IMR-90 (cell line): ENCODE data around the gene PRR9. TPM values are rescaled to one million over a fixed set of nuclear protein-coding genes. Genes with fewer than 3 reads are reported as not detected.

ENCODE experiments used
- ATAC-seq: fragments of 200-7000 bp; cut with Tn5 transposase; 2 replicates; pipeline ENCODE4 v1.9.1; 2020; ENCODE audit warnings: low read depth, mild to moderate bottlenecking, moderate library complexity
- BruUV-seq: library from RNA; stranded (reverse); fragments of 400-500 nt; replicated peaks from 2 replicates; lab custom pipeline; 2021; lab: Mats Ljungman, UMichigan
- CTCF ChIA-PET: fragments of 300-600 bp; formaldehyde crosslinking; extraction: SDS; loops from one replicate; lab custom pipeline; 2021; ENCODE audit warnings: antibody characterized with exemption; lab: Yijun Ruan, JAX
- POLR2A ChIA-PET: fragments of 300-600 bp; sonication (Branson Sonifier 250); formaldehyde crosslinking; loops from one replicate; lab custom pipeline; 2022; ENCODE audit warnings: antibody characterized with exemption; ENCODE audit not compliant: unreplicated experiment; lab: Charles Lee
- DNase-seq: peaks from one replicate; pipeline ENCODE4 v3.0.0; 2013
- H2AFZ ChIP-seq: replicated peaks from 2 replicates; pipeline ENCODE3; 2013; ENCODE audit warnings: low read length, mild to moderate bottlenecking; ENCODE audit not compliant: poor library complexity
- H2AK5ac ChIP-seq: 2 replicates; pipeline ENCODE4 v1.6.1; 2013; ENCODE audit warnings: low read depth, low read length, inconsistent platforms
- H2AK9ac ChIP-seq: replicated peaks from 2 replicates; pipeline ENCODE3; 2013; ENCODE audit warnings: mild to moderate bottlenecking, low read depth, low read length, moderate library complexity; ENCODE audit not compliant: poor library complexity
- H2BK120ac ChIP-seq: 2 replicates; pipeline ENCODE4 v1.6.1; 2013; ENCODE audit warnings: low read depth, low read length, inconsistent platforms
- H2BK15ac ChIP-seq: 3 replicates; pipeline ENCODE4 v1.6.1; 2013; ENCODE audit warnings: low read depth, low read length, inconsistent platforms
- H2BK20ac ChIP-seq: 2 replicates; pipeline ENCODE4 v1.6.1; 2013; ENCODE audit warnings: low read depth, mild to moderate bottlenecking, inconsistent platforms, low read length, moderate library complexity
- H2BK5ac ChIP-seq: 2 replicates; pipeline ENCODE4 v1.6.1; 2013; ENCODE audit warnings: mild to moderate bottlenecking, low read depth, low read length, inconsistent platforms; ENCODE audit not compliant: poor library complexity, severe bottlenecking
- H3K14ac ChIP-seq: replicated peaks from 2 replicates; pipeline ENCODE4 v1.6.1; 2013; ENCODE audit warnings: low read depth, low read length, inconsistent platforms
- H3K18ac ChIP-seq: 2 replicates; pipeline ENCODE4 v1.6.1; 2013; ENCODE audit warnings: low read depth, low read length, control low read depth
- H3K23ac ChIP-seq: 2 replicates; pipeline ENCODE4 v1.6.1; 2013; ENCODE audit warnings: low read depth, low read length, inconsistent platforms
- H3K27ac ChIP-seq: 2 replicates; pipeline ENCODE4 v1.5.1; 2013; ENCODE audit warnings: mild to moderate bottlenecking, control low read depth, low read length; ENCODE audit not compliant: insufficient read depth
- H3K27me3 ChIP-seq: 2 replicates; pipeline ENCODE4 v1.6.1; 2013; ENCODE audit warnings: low read length; ENCODE audit not compliant: control insufficient read depth, insufficient read depth
- H3K36me3 ChIP-seq: 2 replicates; pipeline ENCODE4 v1.6.1; 2013; ENCODE audit warnings: low read length, mixed read lengths; ENCODE audit not compliant: control insufficient read depth, insufficient read depth
- H3K4ac ChIP-seq: 2 replicates; pipeline ENCODE4 v1.6.1; 2013; ENCODE audit warnings: low read depth, low read length, inconsistent platforms
- H3K4me1 ChIP-seq: 2 replicates; pipeline ENCODE4 v1.6.1; 2013; ENCODE audit warnings: low read length, mixed read lengths; ENCODE audit not compliant: control insufficient read depth, insufficient read depth
- H3K4me2 ChIP-seq: 2 replicates; pipeline ENCODE4 v1.6.1; 2013; ENCODE audit warnings: low read depth, mild to moderate bottlenecking, control low read depth, low read length, moderate library complexity
- H3K4me3 ChIP-seq: 2 replicates; pipeline ENCODE4 v1.5.1; 2013; ENCODE audit warnings: low read depth, mild to moderate bottlenecking, control low read depth, low read length, moderate library complexity; ENCODE audit not compliant: insufficient read depth
- H3K56ac ChIP-seq: 2 replicates; pipeline ENCODE4 v1.6.1; 2013; ENCODE audit warnings: low read length, inconsistent platforms; ENCODE audit not compliant: insufficient read depth; ENCODE audit errors: extremely low read depth
- H3K79me1 ChIP-seq, 2 experiments: 2 replicates each; pipeline ENCODE4 v1.6.1; 2013; ENCODE audit warnings: low read length in 2 of 2, inconsistent platforms in 1 of 2, low read depth in 1 of 2
- H3K9ac ChIP-seq: 2 replicates; pipeline ENCODE4 v1.6.1; 2013; ENCODE audit warnings: low read depth, low read length, control low read depth
- H3K9me1 ChIP-seq: 2 replicates; pipeline ENCODE4 v1.6.1; 2013; ENCODE audit warnings: low read length, inconsistent platforms; ENCODE audit not compliant: insufficient read depth
- H3K9me3 ChIP-seq: 2 replicates; pipeline ENCODE4 v1.6.1; 2013; ENCODE audit warnings: low read length; ENCODE audit not compliant: control insufficient read depth, insufficient read depth
- H4K20me1 ChIP-seq: 2 replicates; pipeline ENCODE4 v1.6.1; 2013; ENCODE audit warnings: low read length, inconsistent platforms; ENCODE audit not compliant: insufficient read depth
- H4K5ac ChIP-seq: 2 replicates; pipeline ENCODE4 v1.6.1; 2013; ENCODE audit warnings: mild to moderate bottlenecking, low read depth, low read length, control low read depth
- H4K8ac ChIP-seq, 2 experiments: 2 replicates each; pipeline ENCODE4 v1.6.1; 2013; ENCODE audit warnings: low read depth in 2 of 2, low read length in 2 of 2, control low read depth in 1 of 2, inconsistent platforms in 1 of 2
- H4K91ac ChIP-seq: 2 replicates; pipeline ENCODE4 v1.6.1; 2013; ENCODE audit warnings: low read depth, low read length, inconsistent platforms; ENCODE audit not compliant: insufficient read depth
- BHLHE40 ChIP-seq: fragments of 150-350 bp; IDR thresholded peaks from 2 replicates; pipeline ENCODE4 v1.6.1; 2016; ENCODE audit warnings: mild to moderate bottlenecking, low read depth, low read length
- CEBPB ChIP-seq: IDR thresholded peaks from 2 replicates; pipeline ENCODE4 v1.6.1; 2012; ENCODE audit warnings: low read depth, low read length, improper control_type of control experiment
- CHD1 ChIP-seq: IDR thresholded peaks from 2 replicates; pipeline ENCODE4 v1.6.1; 2012; ENCODE audit warnings: low read depth, low read length, improper control_type of control experiment
- CTCF ChIP-seq: conservative IDR thresholded peaks from 2 replicates; pipeline ENCODE4 v1.5.1; 2012; ENCODE audit warnings: mild to moderate bottlenecking, low read depth, low read length, improper control_type of control experiment
- FOS ChIP-seq: fragments of 150-350 bp; IDR thresholded peaks from 2 replicates; pipeline ENCODE4 v1.6.1; 2016; ENCODE audit warnings: low read depth, low read length
- MAFK ChIP-seq: IDR thresholded peaks from 2 replicates; pipeline ENCODE4 v1.6.1; 2012; ENCODE audit warnings: low read depth, low read length, improper control_type of control experiment
- MAZ ChIP-seq: IDR thresholded peaks from 2 replicates; pipeline ENCODE4 v1.6.1; 2012; ENCODE audit warnings: low read depth, mild to moderate bottlenecking, low read length, improper control_type of control experiment, moderate library complexity, borderline replicate concordance
- MXI1 ChIP-seq: IDR thresholded peaks from 2 replicates; pipeline ENCODE4 v1.6.1; 2012; ENCODE audit warnings: low read depth, mild to moderate bottlenecking, low read length, moderate library complexity, borderline replicate concordance
- NFE2L2 ChIP-seq: fragments of 150-350 bp; IDR thresholded peaks from 2 replicates; pipeline ENCODE4 v1.6.1; 2016; ENCODE audit warnings: low read depth, mild to moderate bottlenecking, low read length
- POLR2A ChIP-seq: IDR thresholded peaks from 2 replicates; pipeline ENCODE4 v1.6.1; 2012; ENCODE audit warnings: mild to moderate bottlenecking, low read depth, low read length
- RAD21 ChIP-seq: IDR thresholded peaks from 2 replicates; pipeline ENCODE4 v1.6.1; 2012; ENCODE audit warnings: low read length, improper control_type of control experiment
- RCOR1 ChIP-seq: IDR thresholded peaks from 2 replicates; pipeline ENCODE4 v1.6.1; 2012; ENCODE audit warnings: mild to moderate bottlenecking, low read length, improper control_type of control experiment; ENCODE audit not compliant: insufficient replicate concordance
- RFX5 ChIP-seq: IDR thresholded peaks from 2 replicates; pipeline ENCODE4 v1.8.0; 2012; ENCODE audit warnings: low read depth, mild to moderate bottlenecking, low read length, moderate library complexity
- SMC3 ChIP-seq: fragments of 150-350 bp; IDR thresholded peaks from 2 replicates; pipeline ENCODE4 v1.6.1; 2016; ENCODE audit warnings: low read depth, mild to moderate bottlenecking, antibody characterized with exemption, low read length, moderate library complexity
- USF2 ChIP-seq: fragments of 150-350 bp; IDR thresholded peaks from 2 replicates; pipeline ENCODE4 v1.6.1; 2017; ENCODE audit warnings: mild to moderate bottlenecking, antibody characterized with exemption, low read length, low read depth
- WGBS, 2 experiments: methylation state at CpG; one replicate each; pipeline versions ENCODE4 v1.1.5 to v1.1.7; 2013; ENCODE audit warnings: missing lambda C conversion rate in 2 of 2; ENCODE audit not compliant: insufficient read length in 1 of 2; ENCODE audit errors: extremely low coverage in 2 of 2; 5-methylcytosine and 5-hydroxymethylcytosine counted together
- dilution Hi-C: fragments of 300-500 bp; cut with HindIII; formaldehyde crosslinking; loops from one replicate; pipeline ENCODE4 v1.14.3; 2018; ENCODE audit warnings: low sequenced_read_pairs; ENCODE audit not compliant: unreplicated experiment
- in situ Hi-C: fragments of 300-500 bp; cut with MboI; formaldehyde crosslinking; loops from 3 replicates; pipeline ENCODE4 v1.14.3; 2019; ENCODE audit warnings: low sequenced_read_pairs, inconsistent platforms, mixed read lengths
- intact Hi-C: fragments of 100-400 bp; cut with micrococcal nuclease; formaldehyde crosslinking; loops from 2 replicates; pipeline ENCODE4 v1.10.0; 2022
- polyA plus RNA-seq, 3 experiments: library from polyadenylated mRNA; depleted of rRNA; stranded (reverse); fragments of >200 nt; gene quantifications; 2 replicates each; pipeline ENCODE4 v1.2.3, GENCODE V29; 2012; ENCODE audit warnings: low replicate concordance in 1 of 3
- total RNA-seq: library from RNA; depleted of rRNA; stranded (reverse); fragments of >200 nt; gene quantifications from 2 replicates; pipeline ENCODE4 v1.2.3, GENCODE V29; 2012
- TF ChIP-seq, protein P1 (sequence below): fragments of 150-350 bp; IDR thresholded peaks from 2 replicates; pipeline ENCODE4 v1.6.1; 2016; ENCODE audit warnings: low read depth, mild to moderate bottlenecking, low read length, moderate library complexity, borderline replicate concordance

The PRR9 gene
- total and polyA plus RNA-seq, 2 of the 4 experiments (the other 2 are of a cell fraction) = not detected

- no peak overlapping the region for H2BK5ac ChIP-seq
- H2BK20ac ChIP-seq = no peak overlapping the region
- no peak overlapping the region for H2AK5ac ChIP-seq
- H3K56ac ChIP-seq = no peak overlapping the region
- no peaks in the 10 kb centered on the region for H3K36me3 ChIP-seq
- H3K79me1 ChIP-seq = no peaks in the 10 kb centered on the region
- peaks cover 27% of the 10 kb centered on the region for H3K27me3 ChIP-seq
- no peak overlapping the region for H4K8ac ChIP-seq
- no peaks in the 10 kb centered on the region for H3K9me3 ChIP-seq
- H4K91ac ChIP-seq = no peak overlapping the region
- H3K27ac ChIP-seq = no peak overlapping the region
- intact Hi-C loops = no loop called here
- peak overlapping the region; percentile 20; the same call in 1 of the 2 replicates for H3K4me2 ChIP-seq
- POLR2A ChIA-PET = no interaction called here
- no peak overlapping the region for H3K4me3 ChIP-seq
- H2AFZ ChIP-seq = no peak overlapping the region
- ATAC-seq (no peak), DNase-seq (no peak)
- in situ Hi-C loops = no loop called here
- H3K4ac ChIP-seq = no peak overlapping the region
- CTCF ChIA-PET = no interaction called here
- WGBS, 2 experiments = 40% methylated on average over 1 of the region's 6 CpGs; no CpG with 5 or more reads in 1 of the 2 experiments
- no peak overlapping the region for H4K5ac ChIP-seq
- H2BK120ac ChIP-seq = no peak overlapping the region
- no peaks in the 10 kb centered on the region for H4K20me1 ChIP-seq
- dilution Hi-C loops = no loop called here
- H3K9me1 ChIP-seq = no peaks in the 10 kb centered on the region
- H3K4me1 ChIP-seq = no peaks in the 10 kb centered on the region
- no peak overlapping the region for H3K23ac ChIP-seq
- H3K18ac ChIP-seq = no peak overlapping the region
- no peak for TF ChIP-seq FOS
- no peak for TF ChIP-seq NFE2L2
- TF ChIP-seq POLR2A = no peak
- no peak for TF ChIP-seq CTCF
- no peak for TF ChIP-seq RCOR1
- no peak for TF ChIP-seq USF2
- TF ChIP-seq SMC3 = no peak
- no peak for TF ChIP-seq CEBPB
- no peak for TF ChIP-seq MAFK
- no peak for TF ChIP-seq MAZ
- TF ChIP-seq RFX5 = no peak
- TF ChIP-seq, protein P1, sequence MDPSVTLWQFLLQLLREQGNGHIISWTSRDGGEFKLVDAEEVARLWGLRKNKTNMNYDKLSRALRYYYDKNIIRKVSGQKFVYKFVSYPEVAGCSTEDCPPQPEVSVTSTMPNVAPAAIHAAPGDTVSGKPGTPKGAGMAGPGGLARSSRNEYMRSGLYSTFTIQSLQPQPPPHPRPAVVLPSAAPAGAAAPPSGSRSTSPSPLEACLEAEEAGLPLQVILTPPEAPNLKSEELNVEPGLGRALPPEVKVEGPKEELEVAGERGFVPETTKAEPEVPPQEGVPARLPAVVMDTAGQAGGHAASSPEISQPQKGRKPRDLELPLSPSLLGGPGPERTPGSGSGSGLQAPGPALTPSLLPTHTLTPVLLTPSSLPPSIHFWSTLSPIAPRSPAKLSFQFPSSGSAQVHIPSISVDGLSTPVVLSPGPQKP = no peak
- no peak for TF ChIP-seq MXI1
- TF ChIP-seq RAD21 = no peak
- no peak for TF ChIP-seq CHD1
- TF ChIP-seq BHLHE40 = no peak
- no peak overlapping the region for H3K14ac ChIP-seq
- H3K9ac ChIP-seq = no peak overlapping the region
- H2AK9ac ChIP-seq = no peak overlapping the region
- no TSS peak for BruUV-seq
- no peak overlapping the region for H2BK15ac ChIP-seq
Observed at GRCh38 chr1:153262070-153262366, 44.6 kb downstream of the PRR9 start.
